Neuronal stem cell (in vitro differentiated cells): ENCODE data around the gene IFNL4.
"Not testable (repeated sequence)": the region's sequence is repeated elsewhere in the genome, so short reads cannot be mapped to it uniquely, and the experiment has no call there.

Experiments used
- DNase-seq: peaks from one replicate; pipeline ENCODE4 v3.0.0-alpha.2; 2013; ENCODE audit warnings: low spot score
- H2AFZ ChIP-seq: one replicate; pipeline ENCODE4 v1.6.1; 2013; ENCODE audit warnings: mild to moderate bottlenecking, low read length, inconsistent platforms
- H2AK5ac ChIP-seq: 2 replicates; pipeline ENCODE4 v1.6.1; 2013; ENCODE audit warnings: low read depth, mild to moderate bottlenecking, inconsistent platforms, low read length, moderate library complexity, mixed read lengths
- H2BK120ac ChIP-seq: 2 replicates; pipeline ENCODE4 v1.6.1; 2013; ENCODE audit warnings: low read depth, mild to moderate bottlenecking, inconsistent platforms, low read length, moderate library complexity, mixed read lengths
- H2BK12ac ChIP-seq: one replicate; pipeline ENCODE4 v1.6.1; 2013; ENCODE audit warnings: low read length, inconsistent platforms
- H2BK15ac ChIP-seq: 2 replicates; pipeline ENCODE4 v1.6.1; 2013; ENCODE audit warnings: mild to moderate bottlenecking, low read length, inconsistent platforms, mixed read lengths
- H2BK5ac ChIP-seq: one replicate; pipeline ENCODE4 v1.6.1; 2013; ENCODE audit warnings: inconsistent platforms, mild to moderate bottlenecking, low read length, moderate library complexity
- H3K14ac ChIP-seq: one replicate; pipeline ENCODE4 v1.6.1; 2013; ENCODE audit warnings: low read length, inconsistent platforms
- H3K18ac ChIP-seq: 2 replicates; pipeline ENCODE4 v1.6.1; 2013; ENCODE audit warnings: low read length, inconsistent platforms
- H3K23ac ChIP-seq: 2 replicates; pipeline ENCODE4 v1.6.1; 2013; ENCODE audit warnings: low read depth, mild to moderate bottlenecking, mixed read lengths, low read length, inconsistent platforms; ENCODE audit not compliant: poor library complexity
- H3K27ac ChIP-seq: replicated peaks from 3 replicates; pipeline ENCODE4 v1.5.1; 2013; ENCODE audit warnings: low read length, inconsistent platforms
- H3K27me3 ChIP-seq, 3 experiments: 2 replicates each; pipeline ENCODE4 v1.6.1; 2013; ENCODE audit warnings: low read length in 3 of 3, mild to moderate bottlenecking in 2 of 3, inconsistent platforms in 1 of 3, low read depth in 1 of 3, mixed read lengths in 1 of 3, moderate library complexity in 1 of 3; ENCODE audit not compliant: control insufficient read depth in 3 of 3, insufficient read depth in 3 of 3
- H3K36me3 ChIP-seq, 2 donors: replicated peaks in 1 of 2; 2 replicates each; pipeline ENCODE4 v1.6.1; 2013; ENCODE audit warnings: low read length in 2 of 2; ENCODE audit not compliant: control insufficient read depth in 2 of 2, insufficient read depth in 2 of 2
- H3K4ac ChIP-seq: 2 replicates; pipeline ENCODE4 v1.6.1; 2013; ENCODE audit warnings: inconsistent platforms, mild to moderate bottlenecking, low read length, moderate library complexity
- H3K4me1 ChIP-seq, 2 donors: 1 replicate in 1 of 2; 2 replicates in 1 of 2; pipeline ENCODE4 v1.6.1; 2013; ENCODE audit warnings: low read length in 2 of 2, low read depth in 1 of 2; ENCODE audit not compliant: control insufficient read depth in 2 of 2, insufficient read depth in 1 of 2
- H3K4me2 ChIP-seq: one replicate; pipeline ENCODE4 v1.6.1; 2013; ENCODE audit warnings: mild to moderate bottlenecking, low read length, inconsistent platforms; ENCODE audit not compliant: insufficient read depth, poor library complexity, severe bottlenecking
- H3K4me3 ChIP-seq, 2 donors: 2 replicates each; pipeline ENCODE4 v1.5.1; 2013; ENCODE audit warnings: low read length in 2 of 2, mild to moderate bottlenecking in 2 of 2, inconsistent platforms in 1 of 2, moderate library complexity in 1 of 2
- H3K79me1 ChIP-seq: one replicate; pipeline ENCODE4 v1.6.1; 2013; ENCODE audit warnings: low read depth, mild to moderate bottlenecking, inconsistent platforms, low read length, moderate library complexity
- H3K9ac ChIP-seq: one replicate; pipeline ENCODE4 v1.6.1; 2013; ENCODE audit warnings: mild to moderate bottlenecking, low read depth, low read length, inconsistent platforms; ENCODE audit not compliant: poor library complexity
- H3K9me3 ChIP-seq, 2 donors: replicated peaks in 1 of 2; 2 replicates each; pipeline versions ENCODE3 to v1.6.1; 2013; ENCODE audit warnings: low read length in 2 of 2, mild to moderate bottlenecking in 2 of 2, inconsistent platforms in 1 of 2, low read depth in 1 of 2, mixed read lengths in 1 of 2, moderate library complexity in 1 of 2; ENCODE audit not compliant: control insufficient read depth in 2 of 2, insufficient read depth in 1 of 2
- H4K8ac ChIP-seq: one replicate; pipeline ENCODE4 v1.6.1; 2013; ENCODE audit warnings: low read depth, mild to moderate bottlenecking, inconsistent platforms, low read length, moderate library complexity
- H4K91ac ChIP-seq: one replicate; pipeline ENCODE4 v1.6.1; 2013; ENCODE audit warnings: low read length, low read depth, mild to moderate bottlenecking, inconsistent platforms; ENCODE audit not compliant: poor library complexity
- WGBS, 2 donors: extraction: QIAGEN DNeasy Blood & Tissue Kit; methylation state at CpG; one replicate each; pipeline ENCODE4 v1.1.7; 2013; ENCODE audit warnings: missing lambda C conversion rate in 2 of 2, mixed read lengths in 1 of 2; ENCODE audit not compliant: insufficient read length in 2 of 2, insufficient replicate concordance in 1 of 2; ENCODE audit errors: extremely low coverage in 2 of 2; 5-methylcytosine and 5-hydroxymethylcytosine counted together

The IFNL4 gene

GRCh38 chr19:39246951-39247669 lies 1.5 kb downstream of the IFNL4 start:
- Histone ChIP-seq H2BK120ac (peak overlapping the region; percentile 47), H3K36me3 (no peaks in the 10 kb centered on the region), H3K9ac (no peak overlapping the region), H2BK5ac (peak overlapping the region; percentile 66), H3K4me1 (peaks cover 0 to 2% of the 10 kb centered on the region in 2 donors), H3K4me3 (peak overlapping the region in 1 of 2 donors; percentile 1), H3K79me1 (no peaks in the 10 kb centered on the region), H3K23ac (peak overlapping the region; percentile 43), H3K4me2 (peak overlapping the region; percentile 33), H3K9me3 (peaks cover 0 to 9% of the 10 kb centered on the region in 2 donors), H2BK15ac (peak overlapping the region; percentile 49), H4K8ac (peak overlapping the region; percentile 17), H3K4ac (no peak overlapping the region), H4K91ac (no peak overlapping the region), H3K27me3 (peaks cover 19 to 50% (median 38%) of the 10 kb centered on the region in 3 experiments), H3K18ac (peak overlapping the region; percentile 85), H2AFZ (peak overlapping the region; percentile 83), H3K14ac (peak overlapping the region; percentile 71), H3K27ac (no peak overlapping the region), H2BK12ac (no peak overlapping the region), H2AK5ac (peak overlapping the region; percentile 63)
- WGBS, 2 donors: no CpG with 5 or more reads among the region's 42 CpGs
- no peak for DNase-seq

DNA sequence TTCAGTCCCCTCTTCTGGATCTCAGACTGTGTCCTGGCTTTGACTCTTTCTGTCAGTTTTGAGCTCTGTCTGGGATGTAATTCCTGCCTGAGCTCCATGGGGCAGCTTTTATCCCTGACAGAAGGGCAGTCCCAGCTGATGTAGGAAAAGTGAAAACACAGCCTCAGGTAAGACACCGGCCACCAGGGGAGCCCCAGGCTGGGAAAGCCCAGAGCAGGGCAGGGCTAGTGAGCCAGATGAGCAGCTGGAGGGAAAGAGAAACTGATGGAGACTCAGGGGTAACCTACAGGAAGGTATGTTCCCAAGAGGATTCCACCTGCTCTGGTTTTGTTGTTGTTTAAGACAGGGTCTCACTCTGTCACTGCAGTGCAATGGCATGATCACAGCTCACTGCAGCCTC lies 3.5 kb downstream of the IFNL4 start:
- DNase-seq, H3K18ac ChIP-seq, H2AFZ ChIP-seq, H3K23ac ChIP-seq, H3K27ac ChIP-seq, H3K4me2 ChIP-seq, H3K36me3 ChIP-seq, H2BK12ac ChIP-seq, H3K4me1 ChIP-seq, H2BK5ac ChIP-seq, H4K91ac ChIP-seq, H3K9ac ChIP-seq, H2BK15ac ChIP-seq, H2AK5ac ChIP-seq, H3K14ac ChIP-seq, H3K4ac ChIP-seq, H3K4me3 ChIP-seq, H2BK120ac ChIP-seq, H4K8ac ChIP-seq, H3K9me3 ChIP-seq, H3K79me1 ChIP-seq: not testable (repeated sequence)
- no CpG with 5 or more reads among the region's 1 CpG for WGBS, 2 donors
- peaks cover 19 to 37% (median 33%) of the 10 kb centered on the region in 3 experiments for H3K27me3 ChIP-seq

GRCh38 chr19:39244410-39245100 lies 4.1 kb downstream of the IFNL4 start, which contains the start of gene IFNL3:
Gene IFNL3, minus strand, starts transcription at chr19:39245006. Its CDS starts 39 bp downstream, at chr19:39244967.
- not testable (repeated sequence) for DNase-seq

DNA sequence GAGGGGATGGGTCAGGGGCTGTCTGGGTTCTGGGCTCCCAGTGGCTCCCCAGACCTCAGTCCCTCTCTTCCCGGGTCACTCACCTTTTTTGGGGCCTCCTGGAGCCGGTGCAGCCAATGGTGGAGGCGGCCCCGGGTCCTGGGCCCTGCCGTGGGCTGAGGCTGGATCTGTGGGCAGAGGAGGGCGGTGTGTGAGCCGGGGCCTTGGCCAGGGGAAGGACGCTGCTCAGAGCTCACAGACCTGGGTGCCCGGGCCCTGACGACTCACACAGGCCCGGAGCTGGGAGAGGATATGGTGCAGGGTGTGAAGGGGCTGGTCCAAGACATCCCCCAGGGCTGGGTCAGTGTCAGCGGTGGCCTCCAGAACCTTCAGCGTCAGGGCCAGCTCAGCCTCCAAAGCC lies 4.9 kb downstream of the IFNL4 start:
- not testable (repeated sequence) for H3K18ac ChIP-seq
- WGBS, 2 donors: no CpG with 5 or more reads among the region's 13 CpGs

More at GRCh38 chr19:39244410-39245100, 4.1 kb downstream of the IFNL4 start, which contains the start of gene IFNL3:
- not testable (repeated sequence) for H3K9ac ChIP-seq, H4K91ac ChIP-seq, H2BK15ac ChIP-seq, H2AK5ac ChIP-seq, H3K23ac ChIP-seq, H2AFZ ChIP-seq, H2BK5ac ChIP-seq, H2BK120ac ChIP-seq, H3K9me3 ChIP-seq, H3K18ac ChIP-seq, H3K4me1 ChIP-seq, H3K4me2 ChIP-seq, H2BK12ac ChIP-seq, H3K4ac ChIP-seq, H3K14ac ChIP-seq, H3K4me3 ChIP-seq, H3K79me1 ChIP-seq, H4K8ac ChIP-seq, H3K27ac ChIP-seq, H3K36me3 ChIP-seq
- no CpG with 5 or more reads among the region's 12 CpGs for WGBS, 2 donors
- peaks cover 19 to 34% (median 28%) of the 10 kb centered on the region in 3 experiments for H3K27me3 ChIP-seq

More for the DNA sequence above, 4.9 kb downstream of the IFNL4 start:
- peaks cover 18 to 28% (median 20%) of the 10 kb centered on the region in 3 experiments for H3K27me3 ChIP-seq
- H3K9me3 ChIP-seq, H3K4me1 ChIP-seq, H4K8ac ChIP-seq, H3K4ac ChIP-seq, H3K79me1 ChIP-seq, H2AK5ac ChIP-seq, H3K9ac ChIP-seq, H2BK5ac ChIP-seq, H2BK120ac ChIP-seq, H3K23ac ChIP-seq, H2BK15ac ChIP-seq, H3K4me3 ChIP-seq, H3K27ac ChIP-seq, DNase-seq, H2BK12ac ChIP-seq, H3K14ac ChIP-seq, H3K4me2 ChIP-seq, H3K36me3 ChIP-seq, H4K91ac ChIP-seq, H2AFZ ChIP-seq: not testable (repeated sequence)
